GM12892 (cell line): ENCODE results near the gene TSG101.

Experiments used
- DNase-seq: peaks from one replicate; pipeline ENCODE4 v3.0.0; 2011; ENCODE audit not compliant: insufficient read length
- FAIRE-seq: peaks from 2 replicates; lab custom pipeline; 2011; peaks lifted over from hg19 to GRCh38; lab: Jason Lieb, UNC
- POLR2A ChIP-seq: IDR thresholded peaks from 2 replicates; pipeline ENCODE4 v1.6.1; 2011; ENCODE audit warnings: low read depth, low read length, control low read depth
- POLR2AphosphoS5 ChIP-seq: IDR thresholded peaks from 2 replicates; pipeline ENCODE4 v1.6.1; 2011; ENCODE audit warnings: low read depth, low read length, control low read depth
- TAF1 ChIP-seq: IDR thresholded peaks from 2 replicates; pipeline ENCODE4 v1.6.1; 2011; ENCODE audit warnings: low read depth, mild to moderate bottlenecking, control low read depth, low read length, borderline replicate concordance

The TSG101 gene

DNA sequence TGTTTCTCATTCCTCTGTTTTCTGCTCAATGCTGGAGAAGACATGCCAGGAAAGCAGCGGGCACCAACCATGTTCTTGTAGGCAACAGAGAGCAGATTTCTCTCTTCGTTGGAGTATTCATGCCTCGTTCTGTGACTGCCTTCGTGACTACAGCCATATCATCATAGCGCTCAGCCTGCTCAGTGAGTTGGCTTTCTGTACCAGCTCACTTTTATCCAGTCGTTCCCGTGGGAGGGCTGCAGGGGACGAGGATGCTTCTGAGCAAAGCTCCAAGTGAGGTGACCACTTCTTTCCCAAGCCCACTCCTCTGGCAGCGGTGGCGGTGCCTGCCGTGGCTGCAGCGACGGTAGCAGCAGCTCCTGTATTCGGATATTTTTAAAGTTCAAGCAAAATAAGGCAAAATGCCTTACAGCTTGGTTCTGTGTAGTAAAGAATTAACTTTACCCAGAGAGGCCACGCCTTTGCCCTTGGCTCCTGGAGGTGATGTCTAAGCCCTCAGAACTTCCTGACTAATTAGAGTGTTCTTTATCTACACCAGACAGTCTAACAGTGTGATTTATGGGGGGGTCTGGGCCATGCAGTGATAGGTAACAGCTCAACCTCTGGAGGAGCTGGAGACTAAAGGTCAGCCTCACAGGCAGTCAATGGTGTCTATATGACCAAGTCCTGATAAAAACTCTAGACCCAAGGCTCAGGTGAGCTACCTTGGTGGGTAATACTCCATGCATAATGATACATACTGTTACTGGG, 35.8 kb downstream of the TSG101 start:
- no peak for DNase-seq
- no peak for FAIRE-seq
- TF ChIP-seq TAF1 (no peak), POLR2AphosphoS5 (no peak), POLR2A (no peak)

GRCh38 chr11:18490319-18490718, 36.4 kb downstream of the TSG101 start:
- DNase-seq (no peak), FAIRE-seq (no peak)
- TF ChIP-seq TAF1 = no peak
- no peak for TF ChIP-seq POLR2AphosphoS5
- TF ChIP-seq POLR2A = no peak

- FAIRE-seq (peak; percentile 67), DNase-seq (no peak)
- TF ChIP-seq POLR2A = no peak
- no peak for TF ChIP-seq POLR2AphosphoS5
- TF ChIP-seq TAF1 = no peak
Measured at GRCh38 chr11:18485913-18486528, 40.7 kb downstream of the TSG101 start.

- DNase-seq (no peak), FAIRE-seq (no peak)
- no peak for TF ChIP-seq POLR2A
- no peak for TF ChIP-seq POLR2AphosphoS5
- TF ChIP-seq TAF1 = no peak
Measured at GRCh38 chr11:18479063-18479462, 47.7 kb downstream of the TSG101 start.

DNA sequence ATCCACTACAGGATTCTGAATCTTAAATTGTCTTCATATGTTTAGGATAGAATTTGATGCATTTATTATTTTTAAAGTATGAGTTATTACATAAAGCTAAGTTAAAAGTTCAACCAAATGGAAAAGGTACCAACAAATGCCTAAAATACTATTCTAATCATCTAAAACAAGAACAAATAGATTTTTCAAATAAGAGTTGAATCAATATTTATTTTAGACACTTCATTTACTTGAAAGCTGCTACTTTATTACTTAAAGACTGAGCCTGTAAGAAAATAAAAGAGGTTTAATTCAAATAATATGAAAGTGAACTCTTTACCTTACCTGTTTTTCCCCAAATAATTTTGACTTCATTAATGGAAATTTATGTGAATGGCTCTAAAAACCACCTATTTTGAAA, 54.2 kb downstream of the TSG101 start:
- TF ChIP-seq POLR2AphosphoS5 = no peak
- no peak for TF ChIP-seq POLR2A
- TF ChIP-seq TAF1 = no peak
- FAIRE-seq (no peak), DNase-seq (no peak)

- FAIRE-seq = peak; percentile 17
- no peak for DNase-seq
- no peak for TF ChIP-seq POLR2A
- TF ChIP-seq POLR2AphosphoS5 = no peak
- TF ChIP-seq TAF1 = no peak
Measured at GRCh38 chr11:18471995-18472394, 54.7 kb downstream of the TSG101 start.

GRCh38 chr11:18468961-18469360, 57.8 kb downstream of the TSG101 start:
- FAIRE-seq (no peak), DNase-seq (no peak)
- TF ChIP-seq POLR2A (no peak), TAF1 (no peak), POLR2AphosphoS5 (no peak)

GRCh38 chr11:18468059-18468458, 58.7 kb downstream of the TSG101 start:
- TF ChIP-seq TAF1 (no peak), POLR2A (no peak), POLR2AphosphoS5 (no peak)
- DNase-seq (no peak), FAIRE-seq (no peak)

DNA sequence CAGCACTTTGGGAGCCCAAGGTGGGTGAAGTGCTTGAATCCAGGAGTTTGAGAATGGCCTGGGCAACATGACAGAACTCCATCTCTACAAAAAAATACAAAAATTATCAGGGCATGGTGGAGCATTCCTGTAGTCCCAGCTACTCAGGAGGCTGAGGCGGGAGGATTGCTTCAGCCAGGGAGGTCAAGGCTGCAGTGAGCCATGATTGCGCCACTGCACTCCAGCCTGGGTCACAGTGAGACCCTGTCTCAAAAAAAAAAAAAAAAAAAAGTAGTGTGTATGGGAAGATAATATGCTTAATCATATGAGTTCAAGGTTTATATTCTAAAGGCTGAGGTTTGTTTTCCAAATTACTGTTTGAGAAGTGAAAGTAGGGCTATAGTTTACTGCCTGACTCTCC, 60.3 kb downstream of the TSG101 start:
- TF ChIP-seq POLR2AphosphoS5 (no peak), TAF1 (no peak), POLR2A (no peak)
- FAIRE-seq = no peak
- no peak for DNase-seq

- FAIRE-seq = no peak
- no peak for TF ChIP-seq POLR2A
- no peak for TF ChIP-seq POLR2AphosphoS5
- no peak for TF ChIP-seq TAF1
- no peak for DNase-seq
Measured at GRCh38 chr11:18463439-18463838, 63.3 kb downstream of the TSG101 start.

DNA sequence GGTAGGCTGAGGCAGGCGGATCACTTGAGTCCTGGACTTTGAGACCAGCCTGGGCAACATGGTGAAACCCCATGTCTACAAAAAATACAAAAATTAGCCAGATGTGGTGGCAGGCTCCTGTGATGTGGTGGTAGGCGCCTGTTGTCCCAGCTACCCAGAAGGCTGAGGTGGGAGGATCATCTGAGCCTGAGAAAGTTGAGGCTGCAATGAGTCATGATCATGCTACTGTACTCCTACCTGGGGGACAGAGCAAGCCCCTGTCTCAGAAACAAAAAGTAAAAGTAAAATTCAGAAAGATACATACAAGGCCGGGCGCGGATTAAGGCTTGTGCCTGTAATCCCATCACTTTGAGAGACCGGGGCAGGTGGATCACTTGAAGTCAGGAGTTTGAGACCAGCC, 64.8 kb downstream of the TSG101 start:
- no peak for TF ChIP-seq POLR2A
- no peak for TF ChIP-seq TAF1
- TF ChIP-seq POLR2AphosphoS5 = no peak
- no peak for DNase-seq
- no peak for FAIRE-seq

- TF ChIP-seq POLR2AphosphoS5 = no peak
- no peak for TF ChIP-seq TAF1
- no peak for TF ChIP-seq POLR2A
- DNase-seq (no peak), FAIRE-seq (no peak)
Measured at GRCh38 chr11:18459634-18460033, 67.1 kb downstream of the TSG101 start.
